DND-41 (cell line): Measurements from ENCODE around the gene COL6A6.

Experiments
- ATAC-seq: fragments of 200-7000 bp; cut with Tn5 transposase; 3 replicates; pipeline ENCODE4 v1.9.1; 2021; ENCODE audit warnings: low read depth; ENCODE audit not compliant: insufficient read depth
- DNase-seq: peaks from one replicate; pipeline ENCODE4 v3.0.0-alpha.2; 2020
- H2AFZ ChIP-seq: 2 replicates; pipeline ENCODE4 v1.6.0; 2012; ENCODE audit warnings: low read depth, low read length
- H3K27ac ChIP-seq: 2 replicates; pipeline ENCODE4 v1.5.1; 2012; ENCODE audit warnings: low read length, inconsistent platforms
- H3K27me3 ChIP-seq: fragments of 200-600 bp; sonication (generic); 2 replicates; pipeline ENCODE4 v1.6.0; 2012; ENCODE audit warnings: low read length, mild to moderate bottlenecking, inconsistent platforms; ENCODE audit not compliant: insufficient read depth, poor library complexity
- H3K36me3 ChIP-seq: 2 replicates; pipeline ENCODE4 v1.5.1; 2012; ENCODE audit warnings: low read length, inconsistent platforms; ENCODE audit not compliant: insufficient read depth
- H3K4me1 ChIP-seq: 2 replicates; pipeline ENCODE4 v1.5.1; 2012; ENCODE audit warnings: mild to moderate bottlenecking, low read length; ENCODE audit not compliant: insufficient read depth
- H3K4me2 ChIP-seq: 2 replicates; pipeline ENCODE4 v1.6.0; 2012; ENCODE audit warnings: mild to moderate bottlenecking, moderate library complexity, low read length, inconsistent platforms; ENCODE audit not compliant: insufficient read depth
- H3K4me3 ChIP-seq, 2 experiments: fragments of 200-600 bp in 1 of 2; shearing (Covaris generic) in 1 of 2; 2 replicates each; pipeline ENCODE4 v1.5.1; 2012 to 2016; ENCODE audit warnings: inconsistent platforms in 2 of 2, low read length in 2 of 2, mild to moderate bottlenecking in 2 of 2, low read depth in 1 of 2, moderate library complexity in 1 of 2
- H3K79me2 ChIP-seq: 2 replicates; pipeline ENCODE4 v1.6.0; 2012; ENCODE audit warnings: low read length, inconsistent platforms; ENCODE audit not compliant: insufficient read depth
- H3K9ac ChIP-seq: 2 replicates; pipeline ENCODE4 v1.6.0; 2012; ENCODE audit warnings: low read depth, mild to moderate bottlenecking, inconsistent platforms, low read length, moderate library complexity
- H3K9me3 ChIP-seq: 2 replicates; pipeline ENCODE4 v1.5.1; 2012; ENCODE audit warnings: low read length, moderate library complexity, mild to moderate bottlenecking, inconsistent platforms; ENCODE audit not compliant: insufficient read depth, severe bottlenecking
- H4K20me1 ChIP-seq: 2 replicates; pipeline ENCODE4 v1.6.0; 2012; ENCODE audit warnings: low read length; ENCODE audit not compliant: insufficient read depth
- EZH2 ChIP-seq: IDR thresholded peaks from 3 replicates; pipeline ENCODE4 v1.6.1; 2012; ENCODE audit warnings: borderline replicate concordance, low read depth, mild to moderate bottlenecking, moderate library complexity, low read length, inconsistent platforms; ENCODE audit not compliant: severe bottlenecking
- TF ChIP-seq, protein P1 (sequence below): IDR thresholded peaks from 2 replicates; pipeline ENCODE4 v1.5.1; 2012; ENCODE audit warnings: borderline replicate concordance, low read length, moderate library complexity, mild to moderate bottlenecking; ENCODE audit not compliant: poor library complexity, severe bottlenecking; ENCODE audit errors: extremely low read depth

Gene COL6A6

GRCh38 chr3:130529486-130530215, 12.7 kb downstream of the COL6A6 start:
- no peak overlapping the region for H2AFZ ChIP-seq
- ATAC-seq, result no peak
- H3K9ac ChIP-seq, result no peak overlapping the region
- TF ChIP-seq, protein P1, sequence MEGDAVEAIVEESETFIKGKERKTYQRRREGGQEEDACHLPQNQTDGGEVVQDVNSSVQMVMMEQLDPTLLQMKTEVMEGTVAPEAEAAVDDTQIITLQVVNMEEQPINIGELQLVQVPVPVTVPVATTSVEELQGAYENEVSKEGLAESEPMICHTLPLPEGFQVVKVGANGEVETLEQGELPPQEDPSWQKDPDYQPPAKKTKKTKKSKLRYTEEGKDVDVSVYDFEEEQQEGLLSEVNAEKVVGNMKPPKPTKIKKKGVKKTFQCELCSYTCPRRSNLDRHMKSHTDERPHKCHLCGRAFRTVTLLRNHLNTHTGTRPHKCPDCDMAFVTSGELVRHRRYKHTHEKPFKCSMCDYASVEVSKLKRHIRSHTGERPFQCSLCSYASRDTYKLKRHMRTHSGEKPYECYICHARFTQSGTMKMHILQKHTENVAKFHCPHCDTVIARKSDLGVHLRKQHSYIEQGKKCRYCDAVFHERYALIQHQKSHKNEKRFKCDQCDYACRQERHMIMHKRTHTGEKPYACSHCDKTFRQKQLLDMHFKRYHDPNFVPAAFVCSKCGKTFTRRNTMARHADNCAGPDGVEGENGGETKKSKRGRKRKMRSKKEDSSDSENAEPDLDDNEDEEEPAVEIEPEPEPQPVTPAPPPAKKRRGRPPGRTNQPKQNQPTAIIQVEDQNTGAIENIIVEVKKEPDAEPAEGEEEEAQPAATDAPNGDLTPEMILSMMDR, result no peak
- no peak for TF ChIP-seq EZH2
- peaks cover 10% of the 10 kb centered on the region for H3K27me3 ChIP-seq
- no peak overlapping the region for H3K4me3 ChIP-seq
- no peak for DNase-seq
- H3K79me2 ChIP-seq, result no peaks in the 10 kb centered on the region
- H3K4me1 ChIP-seq, result no peaks in the 10 kb centered on the region
- H3K36me3 ChIP-seq, result no peaks in the 10 kb centered on the region
- H3K9me3 ChIP-seq, result no peaks in the 10 kb centered on the region
- no peak overlapping the region for H3K27ac ChIP-seq
- H4K20me1 ChIP-seq, result no peaks in the 10 kb centered on the region
- H3K4me2 ChIP-seq, result no peak overlapping the region

- no peak for TF ChIP-seq EZH2
- TF ChIP-seq, protein P1, result no peak
- H3K79me2 ChIP-seq, result no peaks in the 10 kb centered on the region
- H3K4me3 ChIP-seq, result no peak overlapping the region
- no peak overlapping the region for H3K27ac ChIP-seq
- H3K9ac ChIP-seq, result no peak overlapping the region
- no peaks in the 10 kb centered on the region for H3K4me1 ChIP-seq
- H4K20me1 ChIP-seq, result no peaks in the 10 kb centered on the region
- H3K27me3 ChIP-seq, result peaks cover 4% of the 10 kb centered on the region
- H3K9me3 ChIP-seq, result no peaks in the 10 kb centered on the region
- no peaks in the 10 kb centered on the region for H3K36me3 ChIP-seq
- no peak overlapping the region for H3K4me2 ChIP-seq
- DNase-seq (no peak), ATAC-seq (no peak)
- H2AFZ ChIP-seq, result no peak overlapping the region
Observed at GRCh38 chr3:130533247-130533646, 16.3 kb downstream of the COL6A6 start.

- Histone ChIP-seq H3K36me3 (no peaks in the 10 kb centered on the region), H3K4me2 (no peak overlapping the region), H3K4me3 (no peak overlapping the region), H2AFZ (no peak overlapping the region), H4K20me1 (no peaks in the 10 kb centered on the region), H3K27me3 (peaks cover under 1% of the 10 kb centered on the region), H3K9me3 (no peaks in the 10 kb centered on the region), H3K27ac (no peak overlapping the region), H3K79me2 (no peaks in the 10 kb centered on the region), H3K9ac (no peak overlapping the region), H3K4me1 (no peaks in the 10 kb centered on the region)
- TF ChIP-seq EZH2, result no peak
- TF ChIP-seq, protein P1, result no peak
- ATAC-seq, result no peak
- no peak for DNase-seq
Observed at GRCh38 chr3:130537673-130538304, 20.8 kb downstream of the COL6A6 start.
